GM18870 (cell line): Measurements from ENCODE around the gene NFATC1.
"Not testable (repeated sequence)": the region's sequence is repeated elsewhere in the genome, so short reads cannot be mapped to it uniquely, and the experiment has no call there.

Source experiments
- ATAC-seq: cut with Tn5 transposase; IDR thresholded peaks from one replicate; pipeline ENCODE4 v1.9.1; 2021; ENCODE audit warnings: moderate library complexity; ENCODE audit not compliant: unreplicated experiment

Gene NFATC1

GRCh38 chr18:79374408-79375171 is 21.1 kb upstream of the NFATC1 start:
- ATAC-seq: peak; percentile 55

GRCh38 chr18:79375441-79376154 is 20.1 kb upstream of the NFATC1 start:
- no peak for ATAC-seq

- ATAC-seq: not testable (repeated sequence)
Measured at GRCh38 chr18:79376661-79377060, 19.1 kb upstream of the NFATC1 start.

GRCh38 chr18:79377187-79377891 is 18.4 kb upstream of the NFATC1 start:
- ATAC-seq: no peak

- peak; percentile 53 for ATAC-seq
Measured at GRCh38 chr18:79378536-79379250, 17.0 kb upstream of the NFATC1 start.

GRCh38 chr18:79379251-79379905 is 16.4 kb upstream of the NFATC1 start:
- ATAC-seq: no peak

GRCh38 chr18:79379931-79380815 is 15.6 kb upstream of the NFATC1 start:
- ATAC-seq: no peak

GRCh38 chr18:79380816-79381806 is 14.6 kb upstream of the NFATC1 start:
- no peak for ATAC-seq

- ATAC-seq: no peak
Measured at GRCh38 chr18:79381811-79382311, 13.9 kb upstream of the NFATC1 start.

GRCh38 chr18:79382681-79383387 is 12.9 kb upstream of the NFATC1 start:
- ATAC-seq: no peak

- ATAC-seq: no peak
Measured at GRCh38 chr18:79383388-79384056, 12.2 kb upstream of the NFATC1 start.

GRCh38 chr18:79384151-79384807 is 11.5 kb upstream of the NFATC1 start:
- no peak for ATAC-seq

- no peak for ATAC-seq
Measured at GRCh38 chr18:79384834-79385233, 10.9 kb upstream of the NFATC1 start.

GRCh38 chr18:79385326-79385707 is 10.4 kb upstream of the NFATC1 start:
- no peak for ATAC-seq

- no peak for ATAC-seq
Measured at GRCh38 chr18:79385708-79386341, 9.9 kb upstream of the NFATC1 start.

- no peak for ATAC-seq
Measured at GRCh38 chr18:79386547-79386946, 9.2 kb upstream of the NFATC1 start.
